Activated CD4-positive, CD25-positive, alpha-beta regulatory T cell treated with anti-CD3 and anti-CD28 coated beads, Interleukin-2, amount 50 U/mL, for 16 hours (primary cell): ENCODE data around the gene FPR1.

Experiments used
- DNase-seq: peaks from one replicate; pipeline ENCODE4 v3.0.0-alpha.2; 2020; ENCODE audit warnings: low read depth, low spot score

Gene FPR1

DNA sequence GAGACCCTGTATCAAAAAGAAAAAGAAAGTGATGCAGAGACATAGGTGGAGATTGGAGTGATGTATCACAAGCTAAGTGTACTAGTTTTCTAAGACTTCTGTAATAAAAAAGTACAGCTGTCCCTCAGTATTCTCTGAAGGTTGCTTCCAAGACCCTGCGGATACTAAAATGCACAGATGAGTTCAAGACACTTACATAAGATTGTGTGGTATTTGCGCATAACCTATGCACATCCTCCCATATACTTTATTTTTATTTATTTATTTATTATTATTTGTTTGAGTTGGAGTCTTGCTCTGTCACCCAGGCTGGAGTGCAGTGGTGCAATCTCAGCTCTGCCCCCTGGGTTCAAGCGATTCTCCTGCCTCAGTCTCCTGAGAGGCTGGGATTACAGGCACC lies 14.3 kb downstream of the FPR1 start:
- no peak for DNase-seq

DNA sequence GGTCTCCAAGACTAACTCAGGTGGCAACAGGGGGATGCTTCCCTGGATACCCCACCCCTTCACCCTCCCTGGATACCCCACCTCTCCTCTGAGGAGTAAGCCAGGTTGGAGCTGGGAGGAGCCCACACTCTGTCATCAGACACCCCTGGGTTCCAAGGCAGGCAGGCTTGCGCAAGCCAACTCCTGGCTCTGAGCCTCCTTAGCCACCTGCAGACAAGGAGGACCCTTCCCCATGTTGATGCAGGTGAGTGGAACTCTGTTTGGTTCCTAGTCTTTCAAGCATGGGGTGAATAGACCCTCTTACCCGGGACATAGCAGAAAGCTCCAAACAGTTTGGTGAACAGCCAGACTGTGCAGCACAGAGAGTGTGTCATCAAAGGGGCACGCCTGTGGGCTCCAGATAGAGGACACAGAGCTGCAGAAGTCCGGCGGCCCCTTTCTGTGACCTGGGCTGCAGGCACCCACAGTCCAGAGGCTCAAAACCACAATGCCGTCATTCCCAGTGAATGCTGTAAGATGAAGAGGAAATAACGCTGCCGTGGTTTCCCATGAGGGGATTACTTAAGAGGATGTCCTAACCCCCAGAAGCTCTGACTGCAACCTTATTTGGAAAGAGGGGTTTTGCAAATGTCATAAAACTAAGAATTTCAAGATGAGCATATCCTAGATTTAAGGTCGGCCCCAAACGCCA lies 15.8 kb downstream of the FPR1 start:
- DNase-seq = no peak

DNA sequence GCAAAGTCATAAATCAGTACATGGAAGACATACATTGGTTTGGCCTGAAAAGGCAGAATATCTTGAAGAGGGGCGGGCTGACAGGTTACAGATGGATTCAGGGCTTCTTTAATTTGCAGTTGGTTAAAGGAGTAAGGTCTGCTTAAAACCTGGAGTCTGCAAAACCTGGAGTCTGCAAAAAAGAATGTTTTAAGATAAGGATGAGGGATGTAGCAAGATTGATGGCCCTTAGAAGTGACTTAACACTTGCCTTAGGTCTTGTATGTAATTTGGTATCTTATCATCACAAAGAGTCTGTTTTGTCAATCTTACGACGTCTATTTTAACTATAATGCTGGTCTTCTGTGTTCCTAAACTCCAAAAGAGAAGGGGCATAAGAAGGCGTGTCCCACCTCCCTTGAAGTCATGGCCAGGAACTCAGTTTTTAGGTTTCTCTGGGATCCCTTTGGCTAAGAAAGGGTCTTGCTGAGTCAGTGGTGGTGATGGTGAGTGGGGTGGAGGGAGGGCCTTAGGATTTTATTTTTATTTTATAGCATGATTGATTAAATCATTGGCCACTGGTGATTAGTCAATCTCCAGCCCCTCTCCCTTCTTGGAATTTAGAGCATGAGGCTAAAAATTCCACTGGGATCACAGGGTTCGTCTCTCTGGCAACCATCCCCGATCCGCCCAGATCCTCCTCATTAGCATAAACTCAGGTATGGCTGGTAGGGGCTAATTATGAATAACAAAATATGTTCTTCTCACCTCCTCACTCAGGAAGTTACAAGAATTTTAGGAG lies 17.7 kb downstream of the FPR1 start:
- no peak for DNase-seq

DNA sequence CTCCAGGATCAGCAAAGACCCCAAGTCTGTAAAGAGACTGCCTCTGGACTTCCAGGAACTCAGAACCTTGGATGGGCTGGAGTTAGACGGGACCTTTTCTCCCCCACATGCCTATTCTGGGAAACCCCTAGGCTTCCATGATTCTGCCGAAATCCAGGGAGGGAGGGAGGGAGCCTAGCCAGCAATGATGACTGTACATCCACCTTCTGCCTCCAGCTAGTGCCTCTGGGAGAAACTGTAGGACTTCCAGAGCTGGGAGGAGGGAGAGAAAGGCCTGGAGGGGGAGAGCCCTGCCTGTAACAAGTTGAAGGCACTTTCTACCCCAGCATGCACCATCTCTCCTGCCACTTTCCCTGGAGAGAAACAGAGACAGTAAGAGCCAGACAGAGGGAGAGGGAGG lies 21.9 kb downstream of the FPR1 start:
- DNase-seq = no peak

DNA sequence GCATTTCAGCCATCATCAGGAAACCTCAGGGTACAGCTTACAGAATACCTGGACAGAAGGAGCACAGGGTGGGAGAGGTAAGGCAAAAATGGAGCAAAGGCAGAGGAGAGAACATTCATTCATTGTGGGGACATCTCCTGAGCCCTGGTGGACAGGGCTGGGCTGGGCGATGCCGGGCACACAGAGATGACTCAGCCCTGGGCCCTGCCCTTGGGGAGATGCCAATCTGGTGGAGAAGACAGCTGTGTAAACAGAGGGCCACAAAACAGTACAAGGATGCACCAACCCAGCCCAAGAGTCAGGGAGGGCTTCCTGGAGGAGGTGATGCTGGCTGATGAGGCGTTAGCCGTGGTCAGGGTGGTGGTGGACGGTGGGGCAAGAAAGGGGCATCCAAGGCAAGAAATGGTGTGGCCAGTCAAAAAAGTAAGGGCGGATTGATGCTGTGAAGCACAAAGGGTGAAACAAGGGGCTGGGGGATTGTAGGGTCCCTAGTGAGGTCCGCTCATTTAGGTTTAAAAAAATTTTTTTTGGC lies 24.3 kb downstream of the FPR1 start:
- no peak for DNase-seq

DNA sequence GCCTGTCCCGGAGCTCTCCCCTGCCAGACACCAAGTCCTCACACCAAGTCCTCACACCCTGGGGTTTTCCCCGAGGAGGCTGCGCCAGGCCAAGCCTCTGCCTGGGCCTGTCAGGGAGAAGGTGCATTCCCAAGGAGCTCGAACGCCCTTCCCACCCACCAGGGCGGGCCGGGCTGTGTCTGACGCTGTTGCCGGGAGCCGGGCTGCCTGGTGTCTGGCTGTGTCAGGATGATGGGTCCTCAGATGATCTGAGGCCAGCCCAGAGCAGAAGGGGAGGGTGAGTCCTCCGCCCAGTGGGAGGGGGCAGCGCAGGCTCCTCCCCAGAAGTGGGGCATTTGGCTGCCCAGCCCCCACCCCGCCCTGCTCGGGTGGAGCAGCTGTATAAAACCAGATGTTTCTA lies 25.6 kb downstream of the FPR1 start:
- DNase-seq = no peak

DNA sequence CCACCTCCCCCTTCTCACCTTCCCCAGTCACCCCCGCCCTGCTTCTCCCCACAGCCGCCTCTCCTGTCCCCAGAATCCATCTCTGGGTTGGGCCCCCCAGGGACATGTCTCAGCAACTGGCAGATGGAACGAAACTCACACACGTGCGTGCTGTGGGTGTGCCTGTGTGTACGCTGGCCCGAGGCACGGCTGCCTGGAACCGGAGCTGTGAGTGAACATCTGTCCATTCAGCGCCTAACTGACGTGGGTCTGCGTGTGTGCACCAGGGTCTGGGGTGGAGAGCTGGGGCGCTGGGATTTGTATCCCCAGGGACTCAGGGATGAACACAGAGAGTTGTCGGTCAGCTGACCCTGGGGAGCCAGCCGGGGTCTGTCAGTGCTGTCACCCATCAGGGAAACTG lies 27.1 kb downstream of the FPR1 start:
- no peak for DNase-seq

DNA sequence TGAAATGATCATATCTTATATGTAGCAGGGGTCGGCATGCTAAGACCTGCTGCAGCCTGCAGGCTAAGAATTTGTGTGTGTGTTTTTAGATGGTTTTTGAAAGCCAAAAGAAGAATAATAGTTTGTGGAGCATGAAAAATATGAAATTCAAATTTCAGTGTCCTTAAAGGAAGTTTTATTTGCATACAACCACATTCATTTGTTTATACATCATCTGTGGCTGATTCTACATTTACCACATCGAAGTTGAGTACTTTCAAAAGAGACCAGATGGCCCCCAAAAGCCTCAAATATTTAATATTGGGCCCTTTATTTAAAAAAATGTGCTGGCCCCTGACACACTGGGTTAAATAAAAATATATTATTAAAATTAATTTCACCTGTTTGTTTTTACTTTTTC lies 29.2 kb downstream of the FPR1 start:
- no peak for DNase-seq

DNA sequence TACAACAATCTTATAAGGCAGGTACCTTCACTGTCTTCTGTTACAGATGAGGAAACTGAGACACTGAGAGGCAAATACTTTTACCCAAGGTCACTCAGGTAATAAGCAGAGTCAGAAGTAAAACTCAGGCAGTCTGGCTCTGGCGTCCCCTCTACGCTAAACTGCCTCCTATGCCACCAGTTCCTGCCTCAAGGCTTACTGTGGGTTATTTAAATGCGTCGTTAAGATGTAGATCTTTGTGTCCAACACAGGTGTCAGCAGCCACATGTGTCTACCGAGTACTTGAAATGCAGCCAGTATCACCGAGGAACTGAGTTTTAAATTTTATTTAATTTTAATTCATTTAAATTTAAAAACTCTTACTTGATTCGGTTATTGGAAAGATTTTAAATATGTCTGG lies 29.8 kb downstream of the FPR1 start:
- DNase-seq = no peak

DNA sequence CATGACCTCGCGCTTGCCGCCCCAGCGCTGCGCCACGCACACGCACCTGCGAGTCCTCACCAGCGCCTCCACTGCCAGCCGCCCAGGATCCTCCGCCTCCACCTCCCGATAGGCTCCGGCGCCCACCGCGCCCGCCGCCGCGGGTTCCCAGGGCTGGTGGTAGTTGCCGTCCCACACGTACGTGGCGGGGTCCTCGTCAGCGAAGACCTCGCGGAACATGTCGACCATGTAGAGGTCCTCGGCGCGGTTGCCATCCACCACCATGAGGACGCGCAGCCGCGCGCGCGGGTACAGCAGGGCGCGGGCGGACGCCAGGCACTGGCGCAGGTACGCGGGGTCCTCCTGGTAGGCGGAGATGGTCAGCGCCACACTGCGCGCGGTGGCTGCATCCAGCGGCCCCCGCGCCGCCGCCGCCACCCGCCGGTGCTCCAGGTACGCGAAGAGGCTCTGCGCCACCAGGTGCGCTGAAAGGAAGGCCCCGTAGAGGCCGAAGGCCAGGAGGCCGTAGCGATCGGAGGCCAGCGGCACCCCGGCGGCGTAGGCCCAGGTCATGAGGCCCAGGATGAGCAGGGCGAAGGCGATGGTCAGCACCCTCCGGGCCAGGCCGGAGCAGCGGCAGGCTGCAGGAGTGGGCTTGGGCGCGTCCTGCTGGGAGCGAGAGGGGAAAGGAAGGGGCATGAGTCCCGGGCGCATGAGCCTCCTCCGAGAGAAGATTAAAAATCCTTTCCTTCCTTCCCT lies 32.3 kb downstream of the FPR1 start:
- DNase-seq = no peak

DNA sequence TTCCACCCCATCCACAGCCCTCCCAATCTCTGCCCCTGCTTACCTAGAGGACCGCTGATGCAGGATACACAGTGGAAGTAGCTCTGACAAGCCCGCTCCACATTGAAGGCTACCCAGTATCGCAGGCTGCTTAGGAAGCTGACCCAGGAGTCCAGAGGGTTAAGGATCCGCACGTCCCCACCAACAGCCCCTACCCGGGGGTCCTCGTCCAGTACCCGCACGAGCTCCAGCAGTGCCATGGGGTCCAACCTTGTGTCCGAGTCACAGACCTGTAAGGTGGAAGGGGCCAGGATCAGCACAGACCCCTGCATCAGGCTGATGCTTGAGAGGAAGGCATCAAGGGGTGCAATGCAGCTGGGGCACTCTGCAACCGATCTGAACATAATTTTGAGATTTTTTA lies 34.8 kb downstream of the FPR1 start:
- no peak for DNase-seq

DNA sequence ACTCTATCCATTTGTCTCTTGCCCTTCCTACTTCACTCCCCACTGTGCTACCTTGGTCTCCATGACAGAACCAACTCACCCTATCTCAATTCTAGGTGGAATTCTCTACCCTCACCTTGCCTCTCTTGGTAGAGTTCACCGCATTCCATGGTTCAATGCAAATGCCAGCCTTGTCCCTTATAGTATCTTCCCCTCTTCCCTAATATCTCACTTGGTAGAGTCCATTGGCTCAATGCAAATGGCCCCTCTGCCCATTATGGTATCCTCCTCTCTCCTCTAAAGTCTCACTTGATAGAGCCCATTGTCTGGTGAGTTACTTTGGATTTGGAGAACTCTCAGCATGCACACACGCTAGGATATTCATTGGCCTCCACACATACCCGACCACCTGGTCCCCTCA lies 35.8 kb downstream of the FPR1 start:
- no peak for DNase-seq

DNA sequence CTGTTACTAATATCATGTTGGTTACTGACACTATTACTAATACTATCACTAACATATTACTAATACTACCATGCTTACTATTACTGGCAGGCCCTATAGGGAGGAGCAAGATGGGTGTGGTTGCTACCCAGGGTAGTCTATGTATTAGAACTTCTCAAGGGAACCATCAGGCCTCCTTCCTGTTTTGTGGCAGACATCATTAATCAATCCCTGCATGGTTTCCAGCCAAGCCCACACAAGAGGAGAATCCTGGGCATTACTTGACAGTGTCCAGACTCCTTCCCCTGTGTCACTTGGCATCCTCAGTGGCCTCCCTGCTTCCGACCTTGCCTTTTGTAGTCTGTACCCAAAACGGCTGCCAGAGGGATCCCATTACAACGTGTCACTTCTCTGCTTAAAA lies 36.8 kb downstream of the FPR1 start:
- DNase-seq = no peak

DNA sequence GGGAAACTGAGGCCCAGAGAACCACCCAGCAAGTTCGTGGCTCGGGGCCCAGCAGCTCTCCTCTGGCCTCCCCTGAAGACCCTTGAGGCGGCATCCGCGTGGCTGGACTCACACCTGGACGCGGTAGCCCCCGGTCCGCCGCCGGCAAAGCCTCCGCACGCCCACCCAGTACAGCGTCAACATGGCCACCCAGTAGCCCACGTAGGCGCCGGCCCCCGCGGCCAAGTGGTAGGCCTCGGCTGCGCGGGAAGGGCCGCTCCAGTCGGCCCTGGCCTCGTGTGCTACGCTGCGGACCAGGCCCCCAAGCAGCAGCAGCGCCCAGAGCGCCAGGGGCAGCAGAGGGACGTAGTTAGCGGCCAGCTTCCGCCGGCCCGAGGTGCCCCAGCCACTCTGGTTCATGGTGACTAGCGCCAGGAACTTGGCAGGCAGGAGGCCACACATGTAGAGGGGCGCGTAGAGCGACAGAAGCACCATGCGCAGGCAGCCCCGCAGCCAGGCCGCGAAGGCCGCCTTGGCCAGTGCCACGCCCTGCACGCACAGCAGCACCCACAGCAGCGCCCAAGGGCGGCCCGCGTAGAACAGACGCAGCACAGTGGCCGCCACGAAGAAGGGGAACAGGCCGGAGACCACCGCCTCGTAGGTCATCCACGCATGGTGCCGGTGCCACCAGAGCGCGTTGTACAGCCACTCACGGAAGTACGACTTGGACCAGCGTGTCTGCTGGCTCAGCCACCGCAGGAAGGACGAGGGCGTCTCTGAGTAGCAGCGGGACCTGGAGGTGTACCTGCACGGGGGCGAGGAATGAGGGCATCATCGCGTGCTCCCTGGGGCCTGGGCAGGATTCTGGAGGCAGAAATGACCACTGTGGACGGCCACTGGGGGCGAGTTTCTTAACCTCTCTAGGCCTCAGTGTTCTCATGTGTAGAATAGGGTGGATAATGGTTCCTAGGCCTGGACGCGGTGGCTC lies 38.1 kb downstream of the FPR1 start:
- DNase-seq = no peak

DNA sequence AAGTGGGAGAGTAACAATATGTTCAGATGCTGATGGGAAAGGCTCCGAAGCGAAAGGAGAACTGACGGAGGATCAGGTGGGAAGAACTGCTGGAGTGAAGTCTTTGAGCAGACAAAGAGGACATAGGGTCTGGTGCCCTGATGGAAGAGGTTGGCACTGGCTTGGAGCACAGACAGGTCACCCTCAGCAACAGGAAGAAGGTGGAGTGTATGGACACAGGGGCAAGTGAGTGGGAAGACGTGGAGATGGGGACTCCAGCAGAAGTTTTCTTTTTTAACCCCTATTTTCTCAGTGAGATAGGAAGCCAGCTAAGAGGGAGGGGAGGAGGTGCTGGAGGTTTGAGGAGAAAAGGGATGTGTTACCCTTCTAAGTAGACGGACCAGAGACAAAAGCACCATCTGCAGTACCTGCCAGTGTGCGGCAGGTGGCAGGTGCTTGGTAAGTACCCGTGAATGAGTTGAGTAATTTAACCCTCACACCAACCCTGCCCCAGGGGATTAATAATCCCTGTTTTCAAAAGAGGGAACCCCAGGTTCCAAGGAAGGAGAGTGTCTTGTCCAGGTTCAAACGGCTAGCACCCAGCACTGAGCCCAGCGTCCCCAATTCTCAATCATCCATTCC lies 39.1 kb downstream of the FPR1 start:
- no peak for DNase-seq

DNA sequence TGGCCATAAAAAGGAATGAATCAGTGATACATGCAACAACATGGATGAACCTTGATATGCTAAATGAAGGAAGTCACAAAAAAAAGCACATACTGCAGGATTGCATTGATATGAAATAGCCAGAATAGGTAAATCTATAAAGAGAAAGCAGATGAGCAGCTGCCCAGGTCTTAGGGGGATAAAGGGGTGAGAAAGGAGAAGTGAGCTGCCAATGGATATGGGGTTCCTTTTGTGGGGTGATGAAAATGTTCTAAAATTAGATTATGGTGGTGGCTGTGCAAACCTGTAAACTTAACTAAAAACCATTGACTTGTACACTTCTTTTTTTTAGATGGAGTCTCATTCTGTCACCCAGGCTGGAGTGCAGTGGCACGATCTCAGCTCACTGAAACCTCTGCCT lies 40.0 kb downstream of the FPR1 start:
- DNase-seq = no peak

DNA sequence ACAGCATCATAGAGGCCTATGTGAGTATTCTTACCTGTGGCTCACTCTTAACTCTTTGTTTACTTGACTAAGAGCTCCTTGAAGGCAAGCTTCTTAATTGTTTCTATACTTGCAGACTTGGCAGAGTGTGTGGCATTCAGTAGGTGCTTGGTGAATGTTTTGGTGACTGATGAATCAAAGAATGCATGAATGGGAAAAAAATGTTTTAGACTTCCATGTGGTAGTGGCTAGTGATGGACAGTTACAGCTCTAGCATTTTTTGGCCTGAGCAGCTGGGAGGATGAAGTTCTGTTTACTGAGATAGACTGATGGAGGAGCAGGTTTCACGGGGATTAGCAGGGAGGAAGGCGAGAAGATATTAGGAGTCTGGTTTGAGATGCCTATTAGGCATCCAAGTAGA lies 41.5 kb downstream of the FPR1 start:
- DNase-seq = no peak

DNA sequence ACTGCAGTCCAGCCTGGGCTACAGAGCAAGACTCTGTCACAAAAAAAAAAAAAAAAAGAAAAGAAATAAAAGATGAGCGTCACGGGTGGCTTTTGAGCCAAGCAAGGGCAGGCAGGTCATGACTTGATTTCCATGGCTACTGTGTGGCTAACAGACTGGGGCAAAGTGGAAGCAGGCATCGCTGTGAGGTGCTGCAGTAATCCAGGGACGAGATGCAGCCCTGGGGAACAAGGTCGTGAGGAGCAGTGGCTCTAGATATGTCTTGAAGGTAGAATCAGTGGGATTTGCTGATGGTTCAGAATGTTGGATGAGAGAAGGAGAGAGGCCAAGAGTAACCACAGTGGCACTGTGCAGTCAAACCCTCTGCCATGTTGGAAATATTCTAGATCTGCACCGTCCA lies 42.1 kb downstream of the FPR1 start:
- DNase-seq = no peak

DNA sequence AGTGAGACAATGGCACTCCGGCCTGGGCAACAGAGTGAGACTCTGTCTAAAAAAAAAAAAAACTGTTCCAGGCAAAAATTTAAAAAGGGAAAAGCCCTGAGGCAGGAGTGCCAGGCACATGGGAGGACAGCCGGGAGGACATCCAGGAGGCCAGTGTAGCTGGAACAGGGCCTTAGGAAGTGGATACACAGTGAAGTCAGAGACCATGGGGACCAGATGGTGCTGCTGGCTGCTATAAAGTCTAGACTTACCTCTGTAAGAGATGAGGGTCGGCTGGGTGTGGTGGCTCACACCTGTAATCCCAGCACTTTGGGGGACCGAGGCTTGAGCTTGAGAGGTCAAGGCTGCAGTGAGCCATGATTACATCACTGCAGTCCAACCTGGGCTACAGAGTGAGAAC lies 42.9 kb downstream of the FPR1 start:
- DNase-seq = no peak

DNA sequence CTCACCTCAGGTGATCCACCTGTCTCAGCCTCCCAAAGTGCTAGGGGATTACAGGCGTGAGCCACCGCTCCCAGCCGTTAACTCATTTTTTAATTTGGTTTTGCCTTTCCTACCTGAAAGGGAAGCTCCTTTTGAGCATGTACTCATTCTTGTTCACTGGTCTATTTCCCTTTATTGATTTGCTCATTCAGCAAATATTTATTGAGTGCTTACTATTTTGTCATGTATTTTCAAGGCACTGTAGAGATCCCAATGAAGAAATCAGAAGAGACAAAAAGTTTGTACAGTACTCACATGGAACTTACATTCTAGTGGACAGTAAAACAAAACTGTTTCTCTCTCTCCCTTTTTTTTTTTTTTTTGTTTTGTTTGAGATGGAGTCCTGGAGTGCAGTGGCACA lies 44.8 kb downstream of the FPR1 start:
- no peak for DNase-seq

DNA sequence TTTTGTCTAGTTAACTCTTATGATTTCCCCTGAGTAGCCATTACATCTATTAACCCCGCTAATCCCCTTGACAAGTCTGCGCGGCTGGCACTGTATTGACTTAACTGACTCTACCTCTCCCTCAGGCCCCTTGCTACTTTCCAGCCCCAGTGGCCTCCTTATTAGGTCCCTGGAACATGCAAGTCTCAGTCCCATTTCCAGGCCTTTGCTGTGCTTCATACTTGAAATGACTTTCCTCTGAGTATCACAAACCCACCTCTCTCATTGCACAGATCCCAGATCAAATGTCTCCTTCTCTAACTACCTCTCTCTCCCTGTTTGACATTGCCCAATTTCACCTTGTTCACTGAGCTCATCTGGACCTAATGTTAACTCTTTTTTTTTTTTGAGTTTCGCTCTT lies 45.4 kb downstream of the FPR1 start:
- DNase-seq = no peak
